ENCODE results near the gene BEND2.

DNA sequence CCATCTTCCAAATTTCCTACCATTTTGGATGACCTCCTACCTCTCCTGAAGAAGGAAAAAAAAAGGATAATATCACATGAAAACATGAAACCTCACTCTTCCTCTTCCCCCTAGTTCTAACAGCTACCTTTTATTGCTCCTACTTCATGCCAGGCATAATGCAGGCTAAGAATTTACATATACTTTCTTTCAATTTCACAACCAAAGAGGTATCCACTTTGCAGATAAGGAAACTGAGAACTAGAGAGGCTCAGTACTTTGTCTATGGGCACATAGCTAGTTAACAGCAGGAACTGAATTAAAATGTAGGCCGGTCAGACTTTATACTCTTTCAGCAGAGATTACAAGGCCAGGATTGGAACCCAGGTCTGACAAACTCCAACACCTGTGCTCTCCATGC lies 34.4 kb upstream of the BEND2 start:
- TF ChIP-seq POLR2A (IDR thresholded peaks at IDR 0.05), result no peak
- TF ChIP-seq, protein P1, sequence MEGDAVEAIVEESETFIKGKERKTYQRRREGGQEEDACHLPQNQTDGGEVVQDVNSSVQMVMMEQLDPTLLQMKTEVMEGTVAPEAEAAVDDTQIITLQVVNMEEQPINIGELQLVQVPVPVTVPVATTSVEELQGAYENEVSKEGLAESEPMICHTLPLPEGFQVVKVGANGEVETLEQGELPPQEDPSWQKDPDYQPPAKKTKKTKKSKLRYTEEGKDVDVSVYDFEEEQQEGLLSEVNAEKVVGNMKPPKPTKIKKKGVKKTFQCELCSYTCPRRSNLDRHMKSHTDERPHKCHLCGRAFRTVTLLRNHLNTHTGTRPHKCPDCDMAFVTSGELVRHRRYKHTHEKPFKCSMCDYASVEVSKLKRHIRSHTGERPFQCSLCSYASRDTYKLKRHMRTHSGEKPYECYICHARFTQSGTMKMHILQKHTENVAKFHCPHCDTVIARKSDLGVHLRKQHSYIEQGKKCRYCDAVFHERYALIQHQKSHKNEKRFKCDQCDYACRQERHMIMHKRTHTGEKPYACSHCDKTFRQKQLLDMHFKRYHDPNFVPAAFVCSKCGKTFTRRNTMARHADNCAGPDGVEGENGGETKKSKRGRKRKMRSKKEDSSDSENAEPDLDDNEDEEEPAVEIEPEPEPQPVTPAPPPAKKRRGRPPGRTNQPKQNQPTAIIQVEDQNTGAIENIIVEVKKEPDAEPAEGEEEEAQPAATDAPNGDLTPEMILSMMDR (IDR thresholded peaks at IDR 0.05), result no peak

All from testis (tissue), 2 donors.